ENCODE results near the gene EFCAB6.

- no peak for TF ChIP-seq CTCF (conservative IDR thresholded peaks at IDR 0.05; ENCODE audit: low read length)
- no peak for TF ChIP-seq EZH2phosphoT487 (IDR thresholded peaks at IDR 0.05; ENCODE audit: borderline replicate concordance)
These were observed 72.2 kb downstream of the EFCAB6 start for GRCh38 chr22:43739851-43740379.
